T-helper 9 cell (primary cell): ENCODE data around the gene CACNG4.
"Not testable (repeated sequence)": the region's sequence is repeated elsewhere in the genome, so short reads cannot be mapped to it uniquely, and the experiment has no call there.

Experiments used
- DNase-seq: peaks from one replicate; pipeline ENCODE4 v3.0.0-alpha.2; 2020

Gene CACNG4

GRCh38 chr17:67018471-67019434, 54.2 kb downstream of the CACNG4 start:
- no peak for DNase-seq

- DNase-seq, result no peak
Observed at GRCh38 chr17:67019809-67020208, 55.3 kb downstream of the CACNG4 start.

DNA sequence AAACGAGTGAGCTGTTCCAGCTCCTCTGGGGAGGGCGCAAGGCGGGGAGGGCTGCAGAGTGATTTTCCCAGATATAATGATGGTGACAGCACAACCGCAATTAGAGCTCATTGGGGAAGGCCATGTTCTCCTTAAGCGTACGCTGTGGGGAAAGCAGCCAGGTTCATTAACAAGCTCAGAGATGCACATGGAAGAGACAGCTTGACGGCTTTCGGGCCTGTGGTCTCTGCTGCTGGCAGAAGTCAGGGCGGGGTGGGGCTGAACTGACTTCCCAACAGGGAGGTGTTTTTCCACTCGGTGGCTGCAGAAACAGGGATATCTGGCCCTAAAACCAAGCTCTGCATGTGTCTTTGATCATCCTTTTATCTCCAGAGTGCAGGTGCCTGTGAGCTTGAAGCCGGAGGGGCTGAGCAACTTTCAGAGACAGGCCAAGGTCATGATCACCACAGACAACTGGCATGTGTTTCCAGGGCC, 55.8 kb downstream of the CACNG4 start:
- no peak for DNase-seq

DNA sequence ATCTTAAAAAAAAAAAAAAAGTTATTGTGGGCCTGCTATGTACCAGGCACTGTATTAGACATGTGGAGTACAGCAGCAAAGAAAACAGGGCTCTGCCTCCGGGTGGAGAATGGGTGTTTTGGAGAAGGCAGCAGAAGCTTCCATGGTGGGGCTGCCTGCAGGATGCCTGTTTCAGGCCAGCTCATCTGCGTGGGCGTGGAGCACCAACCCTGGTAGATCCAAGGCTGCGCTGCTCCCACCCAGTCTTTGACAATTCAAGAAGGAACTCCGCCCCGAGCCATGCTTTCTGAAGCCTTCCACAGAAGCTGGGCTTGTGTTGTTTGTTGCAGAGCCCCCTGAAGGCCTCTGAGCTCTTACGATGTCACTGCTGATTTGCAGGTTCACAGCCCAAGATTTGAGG, 56.7 kb downstream of the CACNG4 start:
- no peak for DNase-seq

DNA sequence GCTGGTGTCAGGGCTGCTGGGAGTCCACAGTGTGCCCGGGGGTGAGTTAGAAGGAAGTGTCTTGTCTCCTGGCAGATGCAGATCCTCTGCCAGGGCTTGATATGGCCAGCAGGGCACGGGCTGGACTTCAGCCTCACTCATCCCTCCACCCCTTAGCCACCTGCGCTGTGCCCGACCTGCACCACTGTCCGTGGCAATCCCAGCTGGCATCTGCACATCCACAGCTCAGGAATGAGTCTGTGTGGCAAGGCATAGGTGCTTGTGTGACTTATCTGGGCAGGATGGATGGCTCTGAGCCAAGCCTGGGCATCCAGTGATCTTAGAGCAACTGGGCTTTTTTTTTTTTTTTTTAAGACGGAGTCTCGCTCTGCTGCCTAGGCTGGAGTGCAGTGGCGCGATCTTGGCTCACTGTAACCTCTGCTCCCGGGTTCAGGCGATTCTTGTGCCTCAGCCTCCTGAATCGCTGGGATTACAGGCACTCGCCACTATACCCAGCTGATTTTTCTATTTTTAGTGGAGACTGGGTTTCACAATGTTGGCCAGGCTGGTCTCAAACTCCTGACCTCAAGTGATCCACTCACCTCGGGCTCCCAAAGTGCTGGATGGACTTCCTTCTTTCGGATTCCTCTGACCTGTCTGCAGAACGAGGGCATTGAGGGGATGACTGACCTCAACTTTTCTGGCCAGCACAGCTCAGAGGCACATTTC, 57.4 kb downstream of the CACNG4 start:
- no peak for DNase-seq

DNA sequence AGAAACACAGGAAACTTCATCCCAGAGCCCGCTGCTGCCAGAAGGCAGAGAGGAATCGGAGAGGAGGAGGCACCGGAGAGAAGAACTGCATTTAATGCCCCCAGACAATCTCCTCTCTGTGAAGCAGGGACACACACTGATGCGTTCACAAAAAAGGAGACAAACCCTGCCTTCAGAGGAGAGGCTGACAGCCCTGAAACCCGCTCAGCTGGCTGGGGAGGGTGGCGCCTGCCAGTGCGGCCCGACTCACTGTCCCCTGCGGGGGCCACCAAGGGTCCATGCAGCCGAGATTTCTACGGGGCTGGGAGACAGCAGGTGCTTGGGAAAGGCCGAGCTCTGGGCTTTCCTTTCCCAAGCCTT, 57.9 kb downstream of the CACNG4 start:
- DNase-seq, result no peak

DNA sequence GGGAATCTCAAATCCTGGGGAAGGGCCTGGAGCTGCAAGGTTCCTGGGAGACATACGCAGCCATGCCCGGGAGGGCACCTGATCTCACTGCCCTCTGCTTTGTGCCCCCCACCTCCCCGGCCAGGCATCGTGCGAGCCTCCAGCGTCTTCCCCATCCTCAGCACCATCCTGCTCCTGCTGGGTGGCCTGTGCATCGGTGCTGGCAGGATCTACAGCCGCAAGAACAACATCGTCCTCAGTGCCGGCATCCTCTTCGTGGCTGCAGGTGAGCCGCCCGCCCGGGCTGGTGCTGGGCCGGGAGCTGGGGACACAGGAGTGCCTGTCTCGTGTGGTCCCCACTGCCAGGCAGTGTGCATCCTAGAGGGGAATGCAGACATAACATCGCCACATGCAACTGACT, 60.2 kb downstream of the CACNG4 start:
- no peak for DNase-seq

DNA sequence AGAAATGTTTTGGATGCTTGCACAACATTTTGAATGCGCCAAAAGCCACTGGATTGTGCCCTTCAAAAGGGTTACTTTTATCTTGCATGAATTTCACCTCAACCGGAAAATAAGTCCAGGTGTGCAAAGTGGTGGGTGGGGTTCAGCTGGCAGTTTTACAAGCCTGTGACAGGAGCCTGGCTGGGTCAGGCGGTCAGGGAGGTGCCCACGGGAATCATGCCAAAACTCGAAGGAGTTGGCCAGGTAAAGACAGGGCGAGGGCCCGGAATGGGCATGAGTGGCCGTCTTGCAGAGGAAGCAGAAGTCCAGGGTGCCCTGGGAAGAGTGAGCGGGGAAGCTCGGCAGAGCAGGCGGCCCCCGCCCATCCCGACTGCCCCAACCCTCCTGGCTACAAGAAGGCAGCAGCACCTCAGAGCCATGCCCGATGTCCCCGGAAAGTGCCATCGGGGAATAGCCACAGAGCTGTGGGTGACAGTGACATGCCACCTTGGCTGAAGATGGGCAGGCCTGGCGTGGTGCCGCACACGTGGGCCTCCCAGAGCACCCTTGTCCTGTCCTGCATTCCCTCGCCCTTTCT, 60.8 kb downstream of the CACNG4 start:
- no peak for DNase-seq

GRCh38 chr17:67026341-67026740, 61.8 kb downstream of the CACNG4 start:
- DNase-seq, result no peak

DNA sequence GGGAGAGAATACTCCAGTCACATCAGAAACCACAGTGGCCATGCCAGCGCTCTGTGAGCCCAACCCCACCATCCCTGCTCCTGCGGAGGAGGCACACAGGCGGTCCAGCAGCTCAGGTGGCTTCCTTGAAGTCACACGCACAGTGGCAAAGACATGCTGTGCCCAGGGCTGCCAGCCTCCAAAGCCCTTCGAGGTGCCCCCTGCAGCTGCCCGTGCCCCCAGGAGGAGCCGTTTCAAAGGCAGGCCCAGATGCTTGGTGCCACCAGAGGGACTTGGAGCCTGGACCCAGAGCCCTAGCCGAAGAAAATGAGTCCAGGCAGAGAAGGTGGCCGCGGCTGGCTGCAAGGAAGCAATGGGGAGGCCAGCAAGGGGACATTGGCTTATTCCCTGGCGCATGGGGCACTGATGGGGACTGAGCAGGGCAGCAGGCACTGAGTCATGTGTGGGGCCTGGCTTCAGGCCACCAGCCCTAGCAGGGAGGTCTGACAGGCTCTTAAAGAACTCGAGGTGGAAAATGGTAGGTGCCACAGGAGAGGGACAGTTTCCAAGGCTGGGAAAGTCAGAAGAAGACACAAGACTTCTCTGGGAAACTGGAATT, 62.6 kb downstream of the CACNG4 start:
- no peak for DNase-seq

GRCh38 chr17:67030641-67031040, 66.1 kb downstream of the CACNG4 start:
- DNase-seq, result no peak

GRCh38 chr17:67032382-67032781, 67.9 kb downstream of the CACNG4 start:
- no peak for DNase-seq

- no peak for DNase-seq
Observed at GRCh38 chr17:67032985-67033384, 68.5 kb downstream of the CACNG4 start.

DNA sequence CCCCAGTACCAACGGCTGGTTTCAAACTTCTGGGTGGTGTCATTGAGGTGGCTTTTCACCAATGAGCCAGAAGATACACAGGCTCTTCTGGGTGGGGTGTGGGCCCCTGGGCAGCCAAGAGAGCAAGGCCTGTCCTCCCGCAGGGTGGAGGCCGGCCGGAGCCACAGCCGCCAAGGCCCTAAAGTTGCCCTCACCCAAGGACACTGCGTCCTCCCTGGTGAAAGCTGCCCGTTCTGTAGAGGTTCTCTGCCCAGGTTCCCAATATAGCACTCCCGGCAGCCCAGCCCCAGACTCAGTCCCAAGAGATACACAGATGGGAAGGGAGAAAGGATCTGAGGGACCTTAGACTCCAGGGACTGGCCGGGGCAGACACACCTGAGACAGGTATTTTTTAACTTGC, 69.1 kb downstream of the CACNG4 start:
- DNase-seq, result no peak

DNA sequence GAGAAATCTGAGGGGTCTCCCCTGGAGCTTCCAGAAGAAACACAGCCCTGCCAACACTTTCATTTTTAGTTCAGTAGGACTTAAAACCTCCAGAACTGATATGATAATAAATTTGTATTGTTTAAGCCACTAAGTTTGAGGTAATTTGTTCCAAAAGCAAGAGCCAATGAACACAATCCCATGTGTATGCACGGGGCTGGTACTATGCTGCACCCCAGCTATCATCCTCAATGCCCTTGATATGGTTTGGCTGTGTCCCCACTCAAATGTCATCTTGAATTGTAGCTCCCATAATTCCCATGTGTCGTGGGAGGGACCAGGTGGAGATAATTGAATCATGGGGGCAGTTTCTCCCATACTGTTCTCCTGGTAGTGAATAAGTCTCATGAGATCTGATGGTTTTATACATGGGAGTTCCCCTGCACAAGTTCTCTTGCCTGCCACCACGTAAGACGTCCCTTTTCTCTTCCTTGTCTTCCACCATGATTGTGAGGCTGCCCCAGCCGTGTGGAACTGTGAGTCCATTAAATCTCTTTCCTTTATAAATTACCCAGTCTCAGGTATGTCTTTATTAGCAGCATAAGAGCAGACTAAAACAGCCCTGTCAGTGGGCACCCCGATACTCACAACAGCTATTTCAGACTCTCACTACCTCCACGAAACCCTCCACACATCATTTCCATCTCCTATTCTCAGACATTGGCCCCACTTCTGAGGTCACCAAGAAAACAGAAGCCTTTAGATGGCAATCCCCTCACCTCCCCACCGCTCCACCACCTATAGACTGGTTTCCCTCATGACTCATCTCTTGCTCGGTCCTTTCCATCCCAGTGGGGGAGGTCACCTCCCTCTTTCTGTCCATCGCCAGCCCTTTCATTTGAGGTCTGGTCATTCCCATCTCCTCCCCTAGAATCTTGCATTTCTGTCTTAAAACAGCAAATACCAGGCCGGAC, 70.9 kb downstream of the CACNG4 start:
- no peak for DNase-seq

DNA sequence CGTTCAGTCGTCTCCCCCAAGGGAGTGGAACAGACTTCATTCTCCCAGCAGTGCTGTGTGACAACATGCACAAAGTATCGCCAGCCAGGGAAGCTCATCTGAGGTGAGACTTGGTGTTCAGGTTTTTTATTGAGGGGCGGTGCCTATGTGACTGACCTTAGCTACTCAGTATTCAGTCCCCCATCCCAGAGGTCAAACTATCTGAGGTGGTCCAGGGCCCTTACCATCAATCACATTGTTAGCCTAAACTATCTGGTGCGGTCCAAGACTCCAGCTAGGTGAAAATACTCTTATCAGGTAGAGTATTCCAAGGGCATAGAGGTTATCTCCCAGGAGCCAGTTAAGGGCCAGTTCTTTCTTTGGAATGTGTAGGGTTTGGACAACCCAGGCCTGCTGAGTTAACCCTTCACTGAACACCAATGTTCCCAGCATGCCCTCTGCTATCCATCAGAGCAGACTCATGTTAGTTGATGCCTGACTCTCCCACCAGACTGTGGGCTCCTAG, 74.4 kb downstream of the CACNG4 start:
- no peak for DNase-seq

DNA sequence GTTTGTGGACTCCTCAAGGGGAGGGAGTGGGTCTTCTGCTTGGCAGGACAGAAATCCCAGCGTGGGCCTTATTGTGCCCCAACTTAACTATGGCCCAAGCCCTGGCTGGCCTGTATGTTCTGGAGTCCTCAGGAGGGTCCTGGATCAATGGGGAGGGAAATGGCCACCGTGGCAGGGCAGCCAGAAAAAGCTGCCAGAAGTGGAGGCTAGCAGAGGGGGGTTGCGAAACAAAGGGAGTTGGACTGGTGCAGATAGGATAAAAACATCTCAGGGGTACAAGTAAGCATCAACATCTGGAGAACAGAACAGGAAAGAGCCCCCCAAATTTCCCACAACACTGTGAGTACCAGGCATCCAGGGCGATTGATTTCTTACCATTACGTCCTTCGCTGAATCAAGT, 76.1 kb downstream of the CACNG4 start:
- no peak for DNase-seq

GRCh38 chr17:67041119-67041518, 76.6 kb downstream of the CACNG4 start:
- not testable (repeated sequence) for DNase-seq

DNA sequence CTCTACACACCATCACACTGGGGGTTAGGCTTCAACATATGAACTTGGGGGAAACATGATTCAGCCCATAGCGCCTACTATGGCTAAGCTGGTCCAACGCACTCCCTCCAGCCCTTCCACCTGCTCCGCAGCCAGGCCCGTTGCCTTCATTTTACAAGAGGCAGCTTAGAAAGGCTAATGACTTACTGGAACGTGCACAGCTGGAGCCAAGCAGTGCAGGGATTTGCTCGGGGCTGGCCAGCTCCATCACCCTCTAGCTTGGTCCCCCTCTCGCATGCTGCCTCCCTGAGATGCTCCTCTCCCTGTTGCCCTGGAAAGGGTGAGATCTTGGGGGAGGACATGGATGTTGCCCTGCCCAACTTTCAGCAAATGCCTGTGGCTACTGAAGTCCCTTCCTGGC, 77.0 kb downstream of the CACNG4 start:
- no peak for DNase-seq

GRCh38 chr17:67041941-67042899, 77.7 kb downstream of the CACNG4 start:
- no peak for DNase-seq

GRCh38 chr17:67043283-67043682, 78.8 kb downstream of the CACNG4 start:
- DNase-seq, result no peak
